OCI-LY1 (cell line): Measurements from ENCODE around the gene IFRD1.
"Not testable (repeated sequence)": the region's sequence is repeated elsewhere in the genome, so short reads cannot be mapped to it uniquely, and the experiment has no call there.

Experiments
- H2AFZ ChIP-seq: fragments of 200-600 bp; sonication (generic), shearing (Covaris generic); 2 replicates; pipeline ENCODE4 v1.6.0; 2014; ENCODE audit warnings: antibody characterized with exemption, mild to moderate bottlenecking, low read length
- H3F3A ChIP-seq: fragments of 200-600 bp; sonication (generic), shearing (Covaris generic); 2 replicates; pipeline ENCODE4 v1.6.0; 2014; ENCODE audit warnings: mild to moderate bottlenecking, antibody characterized with exemption, low read length, moderate library complexity; ENCODE audit not compliant: insufficient read depth
- H3K27ac ChIP-seq: fragments of 200-600 bp; sonication (generic); 2 replicates; pipeline ENCODE4 v1.5.1; 2014; ENCODE audit warnings: low read length, mixed run types, mild to moderate bottlenecking, low read depth; ENCODE audit not compliant: poor library complexity, severe bottlenecking
- H3K27me3 ChIP-seq: fragments of 200-600 bp; sonication (generic); 2 replicates; pipeline ENCODE4 v1.6.0; 2014; ENCODE audit warnings: antibody characterized with exemption, mild to moderate bottlenecking, low read length, moderate library complexity; ENCODE audit not compliant: insufficient read depth
- H3K36me3 ChIP-seq: fragments of 200-600 bp; sonication (generic); 2 replicates; pipeline ENCODE4 v1.6.1; 2014; ENCODE audit warnings: mild to moderate bottlenecking, antibody characterized with exemption, low read length, moderate library complexity, mixed read lengths; ENCODE audit not compliant: insufficient read depth
- H3K4me1 ChIP-seq: fragments of 200-600 bp; sonication (generic); 2 replicates; pipeline ENCODE4 v1.5.1; 2014; ENCODE audit warnings: mild to moderate bottlenecking, low read length, moderate library complexity; ENCODE audit not compliant: insufficient read depth, severe bottlenecking
- H3K4me2 ChIP-seq: fragments of 200-600 bp; sonication (generic), shearing (Covaris generic); 2 replicates; pipeline ENCODE4 v1.6.1; 2014; ENCODE audit warnings: low read length
- H3K4me3 ChIP-seq: fragments of 200-600 bp; sonication (generic); 2 replicates; pipeline ENCODE4 v1.5.1; 2014; ENCODE audit warnings: low read length, low read depth, mild to moderate bottlenecking, mixed read lengths; ENCODE audit not compliant: poor library complexity, severe bottlenecking
- H3K79me2 ChIP-seq: fragments of 200-600 bp; shearing (Covaris generic); 2 replicates; pipeline ENCODE4 v1.6.1; 2016; ENCODE audit warnings: mixed run types, low read length, mixed read lengths; ENCODE audit not compliant: insufficient read depth
- H3K9ac ChIP-seq: fragments of 200-600 bp; sonication (generic), shearing (Covaris generic); 2 replicates; pipeline ENCODE4 v1.6.1; 2014; ENCODE audit warnings: mild to moderate bottlenecking, low read length, mixed read lengths
- H3K9me2 ChIP-seq: fragments of 200-600 bp; sonication (generic), shearing (Covaris generic); 2 replicates; pipeline ENCODE4 v1.6.1; 2014; ENCODE audit warnings: low read depth, mild to moderate bottlenecking, low read length, mixed read lengths
- H3K9me3 ChIP-seq: fragments of 200-600 bp; shearing (Covaris generic); 2 replicates; pipeline ENCODE4 v1.6.1; 2014; ENCODE audit warnings: low read length, mixed read lengths
- H4K20me1 ChIP-seq: fragments of 200-600 bp; sonication (generic), shearing (Covaris generic); 2 replicates; pipeline ENCODE4 v1.6.0; 2016; ENCODE audit warnings: mild to moderate bottlenecking, low read length; ENCODE audit not compliant: insufficient read depth
- CTCF ChIP-seq: fragments of 200-600 bp; sonication (generic), shearing (Covaris generic); IDR thresholded peaks from 2 replicates; pipeline ENCODE4 v1.5.1; 2017; ENCODE audit warnings: mild to moderate bottlenecking, antibody characterized with exemption, low read length, moderate library complexity, mixed read lengths
- EZH2 ChIP-seq: fragments of 200-600 bp; sonication (generic), shearing (Covaris generic); IDR thresholded peaks from 2 replicates; pipeline ENCODE4 v1.8.0; 2017; ENCODE audit warnings: borderline replicate concordance, mixed run types, mild to moderate bottlenecking, antibody characterized with exemption, low read length, moderate library complexity, mixed read lengths

The IFRD1 gene

GRCh38 chr7:112450807-112451761 is 824 bp downstream of the IFRD1 start:
- Histone ChIP-seq H4K20me1 (peaks cover 7% of the 10 kb centered on the region; the same call in 1 of the 2 replicates), H3K4me3 (peak overlapping the region; percentile 85), H3K4me1 (peaks cover 35% of the 10 kb centered on the region), H3K4me2 (peak overlapping the region; percentile 66), H2AFZ (no peak overlapping the region), H3F3A (no peaks in the 10 kb centered on the region), H3K36me3 (peaks cover 9% of the 10 kb centered on the region), H3K9me3 (no peaks in the 10 kb centered on the region), H3K9ac (peak overlapping the region; percentile 91), H3K9me2 (no peaks in the 10 kb centered on the region), H3K27ac (peak overlapping the region; percentile 82), H3K27me3 (no peaks in the 10 kb centered on the region), H3K79me2 (peaks cover 47% of the 10 kb centered on the region)
- TF ChIP-seq CTCF, result no peak
- no peak for TF ChIP-seq EZH2

- peaks cover 35% of the 10 kb centered on the region for H3K4me1 ChIP-seq
- no peaks in the 10 kb centered on the region for H3K9me3 ChIP-seq
- no peak overlapping the region for H3K27ac ChIP-seq
- no peak overlapping the region for H2AFZ ChIP-seq
- peak overlapping the region; percentile 85 for H3K4me3 ChIP-seq
- H4K20me1 ChIP-seq, result peaks cover 7% of the 10 kb centered on the region; the same call in 1 of the 2 replicates
- TF ChIP-seq CTCF (peak; percentile 54), EZH2 (no peak)
- no peaks in the 10 kb centered on the region for H3K9me2 ChIP-seq
- peak overlapping the region; percentile 66 for H3K4me2 ChIP-seq
- peaks cover 49% of the 10 kb centered on the region for H3K79me2 ChIP-seq
- H3K9ac ChIP-seq, result peak overlapping the region; percentile 91
- no peaks in the 10 kb centered on the region for H3F3A ChIP-seq
- peaks cover 21% of the 10 kb centered on the region for H3K36me3 ChIP-seq
- H3K27me3 ChIP-seq, result no peaks in the 10 kb centered on the region
These were observed 2.0 kb downstream of the IFRD1 start for GRCh38 chr7:112452102-112452888.

- H3K79me2 ChIP-seq, result peaks cover 49% of the 10 kb centered on the region
- H3K27ac ChIP-seq, result no peak overlapping the region
- H3K9me3 ChIP-seq, result no peaks in the 10 kb centered on the region
- no peak overlapping the region for H3K9ac ChIP-seq
- no peaks in the 10 kb centered on the region for H3F3A ChIP-seq
- peaks cover 35% of the 10 kb centered on the region for H3K4me1 ChIP-seq
- no peaks in the 10 kb centered on the region for H3K27me3 ChIP-seq
- H3K36me3 ChIP-seq, result peaks cover 33% of the 10 kb centered on the region
- no peaks in the 10 kb centered on the region for H3K9me2 ChIP-seq
- no peak overlapping the region for H2AFZ ChIP-seq
- H3K4me2 ChIP-seq, result peak overlapping the region; percentile 66
- no peak overlapping the region for H3K4me3 ChIP-seq
- H4K20me1 ChIP-seq, result peaks cover 7% of the 10 kb centered on the region; the same call in 1 of the 2 replicates
- TF ChIP-seq EZH2 (no peak), CTCF (no peak)
These were observed 3.4 kb downstream of the IFRD1 start for GRCh38 chr7:112453505-112454171.

GRCh38 chr7:112454191-112454590 is 3.9 kb downstream of the IFRD1 start:
- not testable (repeated sequence) for H4K20me1 ChIP-seq, H3F3A ChIP-seq, H2AFZ ChIP-seq, H3K9me2 ChIP-seq, H3K27ac ChIP-seq, H3K9ac ChIP-seq, H3K9me3 ChIP-seq, H3K4me2 ChIP-seq, H3K27me3 ChIP-seq, H3K4me3 ChIP-seq
- H3K36me3 ChIP-seq, result peaks cover 39% of the 10 kb centered on the region
- H3K79me2 ChIP-seq, result peaks cover 49% of the 10 kb centered on the region
- H3K4me1 ChIP-seq, result peaks cover 31% of the 10 kb centered on the region
